Psoas muscle (tissue), 8 donors: Measurements from ENCODE around the gene RAPGEF3. TPM values are rescaled to one million over a fixed set of nuclear protein-coding genes. Genes with fewer than 3 reads are reported as not detected.

ENCODE experiments used
- ATAC-seq, 4 donors: fragments of 200-7000 bp; cut with Tn5 transposase; one replicate each; pipeline ENCODE4 v1.9.1; 2020; ENCODE audit warnings: moderate library complexity in 3 of 4, mild to moderate bottlenecking in 2 of 4
- DNase-seq, 2 donors: peaks; one replicate each; pipeline ENCODE4 v3.0.0-alpha.2; 2020
- H3K27ac ChIP-seq: fragments of 200-600 bp; one replicate; pipeline ENCODE4 v1.8.0; 2022
- H3K27me3 ChIP-seq, 3 donors: fragments of 200-600 bp in 1 of 3; one replicate each; pipeline versions ENCODE4 v1.6.1 to v1.8.0; 2013 to 2022; ENCODE audit warnings: low read length in 2 of 3, mild to moderate bottlenecking in 2 of 3, moderate library complexity in 1 of 3; ENCODE audit not compliant: insufficient read depth in 3 of 3
- H3K36me3 ChIP-seq, 2 donors: fragments of 200-600 bp in 1 of 2; one replicate each; pipeline versions ENCODE4 v1.6.1 to v1.8.0; 2013 to 2022; ENCODE audit warnings: low read depth in 1 of 2, mild to moderate bottlenecking in 1 of 2, moderate library complexity in 1 of 2; ENCODE audit not compliant: insufficient read depth in 1 of 2
- H3K4me1 ChIP-seq: fragments of 200-600 bp; one replicate; pipeline ENCODE4 v1.8.0; 2022
- H3K4me3 ChIP-seq: fragments of 200-600 bp; one replicate; pipeline ENCODE4 v1.8.0; 2022; ENCODE audit warnings: mild to moderate bottlenecking
- H3K9me3 ChIP-seq: fragments of 200-600 bp; one replicate; pipeline ENCODE4 v1.8.0; 2022
- CTCF ChIP-seq: fragments of 200-600 bp; IDR thresholded peaks from one replicate; pipeline ENCODE4 v1.8.0; 2022; ENCODE audit warnings: antibody characterized with exemption
- WGBS, 3 donors: extraction: QIAGEN DNeasy Blood & Tissue Kit; methylation state at CpG; one replicate each; pipeline versions ENCODE4 v1.1.6 to v1.1.7; 2013; 5-methylcytosine and 5-hydroxymethylcytosine counted together
- intact Hi-C, 2 donors: fragments of 100-400 bp; cut with DNase I; formaldehyde crosslinking; loops; one replicate each; pipeline versions ENCODE4 v1.11.0 to v1.14.2; 2022
- polyA plus RNA-seq, 3 donors: library from polyadenylated mRNA; stranded (reverse); fragments of 200-250 nt; gene quantifications; one replicate each; pipeline ENCODE4 v1.2.3, GENCODE V29; 2013
- total RNA-seq, 4 donors: library from RNA; stranded (reverse); fragmentation: NEBNext Ultra II Directional in 2 of 4; extraction: Animal tissue kit (Norgen Biotek cat#: 25700) in 2 of 4; gene quantifications; one replicate each; pipeline versions ENCODE4 v1.2.1 to v1.2.4, GENCODE V29; 2021 to 2023
- donor health status: healthy with polysubstance abuse.
- donor health status: DM: no; HTN: no; CAD: no; lungs with moderate emphysema.
- donor health status: Bipolar disorder and iron deficiency.
- donor health status: healthy.
- donor health status: DM: yes; HTN: yes; CAD: no.
- donor health status: DM: no; HTN: no; CAD: no.
- donor health status: DM: no; HTN: no; CAD: no.
- donor health status: DM: yes; HTN: yes; CAD: no.

The RAPGEF3 gene
- total and polyA plus RNA-seq, 7 donors, result 5.1 to 29.9 (median 14.7) TPM

- no peak for TF ChIP-seq CTCF
- peaks cover 0 to 9% of the 10 kb centered on the region in 2 donors for H3K36me3 ChIP-seq
- DNase-seq (no peak), ATAC-seq (no peak)
- H3K27me3 ChIP-seq, result no peaks in the 10 kb centered on the region
- no peak overlapping the region for H3K4me3 ChIP-seq
- peaks cover 7% of the 10 kb centered on the region for H3K4me1 ChIP-seq
- H3K9me3 ChIP-seq, result no peaks in the 10 kb centered on the region
- H3K27ac ChIP-seq, result no peak overlapping the region
- intact Hi-C loops, result no loop called here
- 64 to 86% (median 72%) methylated on average over 5 of the region's 5 CpGs for WGBS, 3 donors
Measured at GRCh38 chr12:47722941-47723631, 35.6 kb downstream of the RAPGEF3 start.

- H3K9me3 ChIP-seq, result no peaks in the 10 kb centered on the region
- intact Hi-C loops, result no loop called here
- no peak for TF ChIP-seq CTCF
- H3K4me3 ChIP-seq, result no peak overlapping the region
- 75 to 83% (median 76%) methylated on average over 7 of the region's 7 CpGs for WGBS, 3 donors
- DNase-seq (no peak), ATAC-seq (no peak)
- H3K27me3 ChIP-seq, result no peaks in the 10 kb centered on the region
- peaks cover 13% of the 10 kb centered on the region for H3K4me1 ChIP-seq
- peaks cover 0 to 9% of the 10 kb centered on the region in 2 donors for H3K36me3 ChIP-seq
- H3K27ac ChIP-seq, result no peak overlapping the region
Measured at GRCh38 chr12:47722136-47722834, 36.4 kb downstream of the RAPGEF3 start.

GRCh38 chr12:47721431-47721973 lies 37.2 kb downstream of the RAPGEF3 start:
- Histone ChIP-seq H3K27ac (no peak overlapping the region), H3K4me1 (peaks cover 20% of the 10 kb centered on the region), H3K9me3 (no peaks in the 10 kb centered on the region), H3K4me3 (no peak overlapping the region), H3K27me3 (no peaks in the 10 kb centered on the region), H3K36me3 (peaks cover 0 to 9% of the 10 kb centered on the region in 2 donors)
- intact Hi-C loops, result no loop called here
- 92 to 94% (median 92%) methylated on average over 9 of the region's 9 CpGs for WGBS, 3 donors
- no peak for TF ChIP-seq CTCF
- ATAC-seq, result no peak
- no peak for DNase-seq

GRCh38 chr12:47718531-47718930 lies 40.1 kb downstream of the RAPGEF3 start:
- no peaks in the 10 kb centered on the region for H3K27me3 ChIP-seq
- DNase-seq (no peak), ATAC-seq (no peak)
- WGBS, 3 donors, result 55 to 88% (median 58%) methylated on average over 1 of the region's 1 CpG
- H3K9me3 ChIP-seq, result no peaks in the 10 kb centered on the region
- peaks cover 0 to 9% of the 10 kb centered on the region in 2 donors for H3K36me3 ChIP-seq
- intact Hi-C loops, result loop anchor here (5.0 kb wide), 2 partner anchors 44 to 234 kb away; no protein-coding TSS in a partner anchor
- peaks cover 30% of the 10 kb centered on the region for H3K4me1 ChIP-seq
- H3K27ac ChIP-seq, result no peak overlapping the region
- TF ChIP-seq CTCF, result no peak
- no peak overlapping the region for H3K4me3 ChIP-seq
